GM19455 (cell line): ENCODE measurements around the gene FGD6.
"Not testable (repeated sequence)": the region's sequence is repeated elsewhere in the genome, so short reads cannot be mapped to it uniquely, and the experiment has no call there.

ENCODE experiments used
- ATAC-seq: cut with Tn5 transposase; IDR thresholded peaks from one replicate; pipeline ENCODE4 v1.9.1; 2021; ENCODE audit not compliant: unreplicated experiment

FGD6 gene

DNA sequence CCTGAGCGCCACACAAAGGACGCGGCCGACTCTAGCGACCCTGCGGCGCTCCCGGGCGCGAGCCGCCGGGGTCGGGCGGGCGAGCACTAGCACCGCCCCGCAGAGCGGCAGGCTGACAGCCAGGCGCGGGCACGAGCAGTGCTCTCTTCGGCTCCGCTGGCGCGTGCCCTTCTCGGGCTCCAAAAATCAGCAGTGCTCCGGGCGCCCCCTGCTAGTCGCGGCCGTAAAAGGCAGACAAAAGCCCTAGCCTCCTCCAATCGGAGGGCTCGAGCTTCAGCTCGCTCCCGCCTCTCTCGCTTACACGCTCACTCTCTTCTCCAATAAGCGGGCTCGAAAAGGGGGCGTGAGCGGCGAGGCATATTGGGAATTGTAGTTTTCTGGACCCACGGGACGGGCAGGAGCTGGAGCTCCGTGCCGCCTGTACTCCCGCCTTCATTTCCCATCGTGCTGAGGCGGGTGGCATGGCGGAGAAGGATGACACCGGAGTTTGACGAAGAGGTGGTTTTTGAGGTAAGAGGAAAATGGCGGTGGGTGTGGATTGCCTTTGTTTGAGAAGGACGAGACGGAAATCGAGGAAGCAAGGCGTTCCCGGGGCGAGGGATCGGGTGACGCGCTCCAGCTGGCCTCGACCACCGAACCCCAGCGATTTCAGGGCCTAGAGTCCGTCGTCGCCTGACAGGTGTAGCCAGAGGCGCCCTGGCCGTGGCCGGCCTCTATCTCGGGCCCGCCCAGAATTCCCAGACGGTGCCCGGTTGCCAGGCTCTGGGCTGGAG lies at the start of gene FGD6, which contains the start of gene VEZT:
TSS of gene FGD6 (minus strand) at position 91 of the 773 bp plus-strand sequence. CDS start 227 bp downstream, outside the sequence.
TSS of gene VEZT (plus strand) at position 431 of the 773 bp plus-strand sequence. CDS start at position 475, 44 bp downstream.
- ATAC-seq, result peak; percentile 90

GRCh38 chr12:95266254-95266653 lies 49.0 kb upstream of the FGD6 start:
- ATAC-seq, result no peak

DNA sequence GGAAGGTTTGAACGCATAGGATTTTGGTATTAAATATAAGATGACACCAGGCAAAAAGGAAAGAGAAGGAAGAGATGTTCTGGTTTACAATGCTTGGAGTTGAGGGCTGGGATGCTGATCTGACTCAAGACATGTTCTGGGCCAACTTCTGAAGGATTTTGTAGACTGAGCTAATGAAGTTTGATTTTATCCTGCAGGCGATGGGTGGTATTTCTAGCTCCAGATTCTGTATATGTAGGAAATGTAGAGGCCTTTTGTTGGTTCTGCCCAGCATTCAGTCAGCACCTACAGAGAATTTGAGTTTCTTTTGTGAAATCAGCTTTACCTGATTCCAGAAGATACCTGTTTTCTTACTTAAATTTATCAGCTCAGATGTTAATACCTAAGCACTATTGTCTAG lies 48.5 kb upstream of the FGD6 start:
- no peak for ATAC-seq

GRCh38 chr12:95262808-95263207 lies 45.5 kb upstream of the FGD6 start:
- ATAC-seq, result no peak

DNA sequence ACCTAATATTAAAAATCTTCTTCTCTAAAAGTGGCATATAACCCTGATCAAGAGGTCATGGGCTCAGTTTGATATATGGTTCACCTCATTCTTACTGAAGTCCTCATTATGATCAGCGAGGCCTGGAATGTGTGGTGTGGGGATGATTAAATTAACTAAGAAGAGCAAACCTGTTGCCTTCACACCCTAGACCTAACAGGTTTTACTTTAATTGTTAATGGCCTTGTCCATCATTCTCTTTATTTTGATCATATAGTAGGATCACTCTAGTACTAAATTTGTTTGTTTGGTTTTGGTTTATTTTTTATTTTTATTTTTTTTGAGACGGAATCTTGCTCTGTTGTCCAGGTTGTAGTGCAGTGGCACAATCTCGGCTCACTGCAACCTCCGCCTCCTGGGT lies 43.8 kb upstream of the FGD6 start:
- ATAC-seq, result no peak

- ATAC-seq, result no peak
Observed at GRCh38 chr12:95259368-95259767, 42.1 kb upstream of the FGD6 start.

DNA sequence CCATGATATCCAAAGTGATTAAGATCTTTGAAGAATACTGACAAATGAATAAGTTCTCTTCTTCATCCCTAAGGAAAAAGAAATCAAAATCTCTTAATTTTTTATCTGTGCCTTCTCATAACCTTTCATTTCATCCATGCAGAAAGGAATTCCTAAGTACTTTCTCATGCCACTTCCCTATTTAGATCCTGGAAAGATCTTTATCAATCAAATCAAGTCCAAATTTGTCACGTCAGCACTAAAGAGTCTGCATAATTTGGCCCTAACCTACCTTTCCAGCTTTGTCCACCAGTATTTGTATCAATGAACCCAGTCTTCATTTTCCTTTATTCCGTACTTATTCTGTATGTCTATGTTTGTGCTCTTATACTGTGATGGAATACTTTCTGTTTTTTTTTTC lies 41.5 kb upstream of the FGD6 start:
- ATAC-seq, result no peak

DNA sequence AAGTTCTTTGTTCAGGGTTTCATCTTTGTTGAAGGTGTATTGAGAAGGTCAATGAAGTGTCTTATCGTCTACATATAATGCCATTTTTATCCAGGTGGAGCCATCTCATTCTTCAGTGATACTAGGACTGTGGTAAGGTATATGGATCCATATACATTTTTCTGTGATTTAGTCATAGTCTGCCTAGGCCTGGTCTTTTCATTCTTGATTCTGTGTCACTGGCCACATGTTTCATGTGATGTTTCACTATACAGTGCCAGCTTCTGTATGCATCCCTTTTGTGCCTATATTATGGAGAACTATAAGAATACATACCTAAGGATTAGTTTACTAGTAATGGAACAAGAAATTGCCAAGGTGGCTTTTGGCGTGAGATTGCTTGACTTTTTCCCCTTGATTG lies 40.9 kb upstream of the FGD6 start:
- no peak for ATAC-seq

- no peak for ATAC-seq
Observed at GRCh38 chr12:95257541-95257940, 40.3 kb upstream of the FGD6 start.

GRCh38 chr12:95253386-95253785 lies 36.1 kb upstream of the FGD6 start:
- no peak for ATAC-seq

DNA sequence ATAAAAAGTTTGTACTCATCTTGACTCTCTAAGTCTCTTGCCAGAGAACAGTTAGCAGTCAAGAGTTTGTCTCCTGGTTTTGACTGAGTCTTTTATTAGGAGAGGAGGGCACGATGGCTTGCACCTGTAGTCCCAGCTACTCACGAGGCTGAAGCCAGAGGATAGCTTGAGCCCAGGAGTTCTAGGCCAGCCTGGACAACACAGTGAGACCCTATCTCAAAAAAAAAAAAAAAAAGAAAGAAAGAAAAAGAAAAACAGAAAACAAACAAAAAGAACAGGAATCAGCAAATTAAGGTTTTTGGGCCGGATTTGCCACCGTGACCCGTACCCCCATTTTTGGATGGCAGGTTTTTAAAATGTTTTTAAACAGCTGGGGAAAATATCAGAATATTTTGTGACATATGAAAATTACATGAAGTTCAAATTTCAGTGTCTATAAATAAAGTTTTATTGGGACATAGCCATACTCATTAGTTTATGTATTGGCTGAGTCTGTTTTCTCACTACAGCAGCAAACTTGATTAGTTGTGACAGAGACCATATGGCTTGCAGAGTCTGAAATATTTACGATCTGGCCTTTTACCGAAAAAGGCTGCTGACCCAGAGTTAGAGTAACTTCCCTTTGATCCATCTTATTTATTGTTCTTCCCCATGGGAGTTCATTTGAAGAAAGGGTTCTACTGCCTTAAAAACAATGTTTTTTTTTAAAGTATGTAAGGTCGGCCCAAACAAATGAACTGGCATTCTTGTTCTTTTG lies 31.5 kb upstream of the FGD6 start:
- ATAC-seq, result no peak

- no peak for ATAC-seq
Observed at GRCh38 chr12:95248095-95248494, 30.8 kb upstream of the FGD6 start.

DNA sequence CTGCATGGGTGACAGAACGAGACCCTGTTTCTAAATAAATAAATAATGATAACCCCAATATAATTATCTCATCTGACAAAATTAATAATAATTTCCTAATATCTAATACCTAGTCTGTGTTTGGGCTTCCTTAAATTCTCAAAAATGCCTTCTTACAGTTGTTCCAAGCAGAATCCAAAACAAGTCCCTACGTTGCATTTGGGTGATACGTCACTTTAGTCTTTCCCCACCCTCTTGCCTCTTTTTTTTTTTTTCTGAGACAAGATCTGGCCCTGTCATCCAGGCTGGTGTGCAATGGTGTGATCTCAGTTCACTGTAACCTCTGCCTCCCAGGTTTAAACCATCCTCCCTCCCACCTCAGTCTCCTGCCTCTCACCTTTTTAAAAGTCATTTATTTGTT lies 27.1 kb upstream of the FGD6 start:
- no peak for ATAC-seq

- no peak for ATAC-seq
Observed at GRCh38 chr12:95243497-95244183, 26.4 kb upstream of the FGD6 start.

GRCh38 chr12:95241761-95242506 lies 24.7 kb upstream of the FGD6 start:
- no peak for ATAC-seq

DNA sequence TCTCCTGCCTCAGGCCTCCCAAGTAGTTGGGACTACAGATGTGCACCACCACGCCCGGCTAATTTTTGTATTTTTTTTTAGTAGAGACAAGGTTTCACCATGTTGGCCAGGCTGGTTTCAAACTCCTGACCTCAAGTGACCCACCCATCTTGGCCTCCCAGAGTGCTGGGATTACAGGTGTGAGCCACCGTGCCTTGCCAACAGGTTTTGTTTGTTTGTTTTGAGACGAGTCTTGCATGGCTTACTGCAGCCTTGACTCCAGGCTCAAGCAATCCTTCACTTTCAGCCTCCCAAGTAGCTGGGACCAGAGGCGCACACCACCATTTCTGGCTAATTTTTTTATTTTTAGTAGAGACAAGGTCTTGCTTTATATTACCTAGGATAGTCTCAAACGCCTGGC lies 23.9 kb upstream of the FGD6 start:
- ATAC-seq, result not testable (repeated sequence)

GRCh38 chr12:95240556-95240955 lies 23.3 kb upstream of the FGD6 start:
- ATAC-seq, result no peak

- not testable (repeated sequence) for ATAC-seq
Observed at GRCh38 chr12:95239835-95240234, 22.6 kb upstream of the FGD6 start.

DNA sequence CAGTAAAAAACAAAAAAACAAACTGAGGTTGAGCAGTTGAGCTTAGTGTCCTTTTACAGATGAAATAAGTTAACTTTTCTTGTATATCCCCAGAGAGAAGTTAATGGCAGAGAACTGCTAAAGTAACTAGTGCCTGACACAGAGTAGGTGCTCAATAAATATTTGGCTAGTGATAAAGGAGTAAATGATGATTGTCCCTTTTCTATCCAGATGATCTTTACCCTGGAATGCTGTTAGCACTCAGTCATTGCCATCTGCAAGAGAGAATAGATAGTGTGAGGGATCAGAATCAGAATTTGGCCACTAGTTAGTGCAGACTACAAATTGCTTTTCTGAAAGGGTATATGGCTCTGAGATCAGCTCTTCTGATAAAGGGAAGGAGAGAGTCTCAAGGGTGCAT lies 21.9 kb upstream of the FGD6 start:
- ATAC-seq, result no peak

GRCh38 chr12:95238150-95238549 lies 20.9 kb upstream of the FGD6 start:
- ATAC-seq, result no peak

DNA sequence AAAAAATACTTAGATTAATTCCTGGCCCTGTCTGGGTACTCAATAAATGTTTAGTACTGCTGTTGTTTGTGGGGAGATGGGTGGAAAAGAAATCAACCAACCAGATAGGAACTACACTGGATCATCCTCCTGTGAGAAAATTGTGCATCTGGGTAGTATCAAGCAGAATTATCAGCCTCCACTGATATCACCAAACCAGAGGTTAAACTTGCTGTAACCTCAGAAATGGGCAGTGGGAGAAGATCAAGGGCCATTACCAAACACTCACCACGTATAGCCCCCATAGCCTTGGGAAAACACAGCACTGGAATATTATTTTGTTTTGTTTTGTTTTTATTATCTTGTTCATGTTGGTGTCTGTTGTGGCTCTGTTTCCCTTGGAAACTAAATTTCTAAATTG lies 20.0 kb upstream of the FGD6 start:
- no peak for ATAC-seq
